Dermis blood vessel endothelial cell (primary cell): Measurements from ENCODE around the gene FAM163A. TPM values are rescaled to one million over a fixed set of nuclear protein-coding genes. Genes with fewer than 3 reads are reported as not detected.
"Not testable (repeated sequence)": the region's sequence is repeated elsewhere in the genome, so short reads cannot be mapped to it uniquely, and the experiment has no call there.

Experiments used
- DNase-seq: peaks from one replicate; pipeline ENCODE4 v3.0.0; 2010
- total RNA-seq: library from RNA; depleted of rRNA; stranded (reverse); fragments of >200 nt; gene quantifications from 2 replicates; pipeline ENCODE4 v1.2.3, GENCODE V29; 2014

Gene FAM163A
- total RNA-seq, 1 donor from 2014 or later = under 0.01 TPM

DNA sequence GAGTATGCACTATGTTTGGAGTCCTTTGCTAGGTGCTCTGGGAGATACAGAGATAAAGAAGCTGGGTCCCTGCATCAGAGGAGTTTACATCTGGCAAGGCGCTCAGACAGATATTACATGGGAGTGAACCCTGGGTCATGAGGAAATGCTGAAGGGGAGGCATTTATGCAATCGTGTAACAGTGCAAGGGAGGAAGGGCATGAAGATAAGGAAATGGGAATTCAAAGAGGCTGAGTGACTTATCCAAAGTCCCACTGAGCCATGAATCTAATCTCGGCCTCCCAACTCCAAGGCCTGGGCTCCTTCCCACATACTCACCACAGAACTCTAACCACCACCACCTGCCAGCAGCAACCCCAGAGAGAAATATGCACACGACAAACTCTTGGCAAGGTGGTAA is 51.6 kb downstream of the FAM163A start:
- no peak for DNase-seq

DNA sequence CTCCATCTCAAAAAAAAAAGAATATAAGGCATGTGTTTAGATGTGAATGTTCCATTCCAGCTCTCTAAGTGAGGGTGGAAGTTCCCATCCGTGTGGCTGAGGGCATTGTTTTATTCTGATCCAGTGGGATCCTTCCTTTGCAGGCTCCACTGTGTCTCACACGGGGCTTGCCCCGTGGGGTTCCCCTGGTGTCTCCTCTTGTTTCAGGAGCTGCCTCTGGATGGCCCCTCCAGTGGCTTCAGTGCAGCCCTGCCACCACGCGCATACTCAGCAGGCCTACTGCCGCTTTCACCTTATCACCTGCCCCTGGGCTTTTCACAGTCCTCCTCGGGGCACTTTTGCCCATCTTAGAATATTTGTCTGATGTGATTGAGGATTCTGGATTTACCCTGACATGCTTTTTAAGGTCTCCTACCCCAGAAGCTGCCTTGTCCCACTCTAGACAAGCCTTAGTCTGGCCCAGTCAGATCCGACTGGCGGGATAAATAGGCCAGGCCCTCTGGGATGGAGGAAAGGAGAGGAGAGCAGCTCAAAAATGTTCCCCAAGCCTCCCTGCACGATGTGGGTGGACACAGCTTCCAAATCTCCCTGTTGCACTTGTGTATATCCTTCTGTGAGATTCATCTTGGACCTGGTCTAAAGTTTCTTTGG is 55.2 kb downstream of the FAM163A start:
- no peak for DNase-seq

DNA sequence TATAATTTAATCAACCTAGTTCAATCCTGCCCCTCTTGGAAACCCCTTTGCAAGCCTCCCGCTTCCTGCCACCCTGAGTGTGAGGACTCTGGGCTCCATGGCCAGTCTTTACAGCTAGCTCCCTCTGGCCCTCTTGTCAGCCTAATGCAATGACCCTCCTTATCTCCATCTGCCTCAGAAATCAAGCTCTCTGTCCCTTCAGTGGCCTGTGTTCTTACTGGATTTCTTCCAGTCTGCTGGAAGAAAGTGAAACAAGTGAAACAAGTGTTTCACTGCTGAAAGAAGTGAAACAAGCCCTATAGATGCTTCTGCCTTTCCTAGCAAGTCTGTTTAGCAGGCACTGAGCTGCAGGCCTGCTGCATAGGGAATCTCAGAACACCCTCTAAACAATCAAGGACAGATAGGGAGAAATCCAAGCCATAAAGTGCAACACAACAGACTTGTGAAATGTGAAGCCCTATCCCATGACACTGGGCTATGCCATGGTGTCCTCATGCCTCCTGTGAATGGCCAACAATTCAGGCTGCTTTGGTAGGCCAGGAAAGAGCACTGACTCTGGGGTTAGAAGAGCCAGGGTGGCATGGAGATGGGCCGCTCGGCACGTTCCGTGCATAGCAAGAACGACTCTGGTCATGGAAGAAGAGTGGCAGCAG is 55.9 kb downstream of the FAM163A start:
- no peak for DNase-seq

DNA sequence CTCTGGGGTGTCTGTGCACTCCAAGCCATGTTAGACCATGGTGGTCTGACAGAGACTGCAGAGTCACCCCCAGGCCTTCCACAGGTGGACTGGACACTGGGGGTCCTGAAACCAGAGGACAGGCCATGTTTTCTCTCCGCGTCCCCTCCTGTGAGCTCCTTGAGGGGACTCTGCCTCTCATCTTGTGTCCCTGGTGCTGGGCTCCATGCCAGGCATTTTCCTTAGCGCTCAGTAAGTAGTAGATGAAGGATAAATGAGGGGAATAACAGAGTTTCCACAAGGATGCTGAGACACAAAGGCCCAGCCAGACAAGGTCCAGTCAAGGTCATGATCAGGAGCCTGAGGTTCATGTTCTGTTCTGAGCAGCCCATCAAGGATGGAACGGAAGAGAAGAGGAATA is 57.4 kb downstream of the FAM163A start:
- no peak for DNase-seq

DNA sequence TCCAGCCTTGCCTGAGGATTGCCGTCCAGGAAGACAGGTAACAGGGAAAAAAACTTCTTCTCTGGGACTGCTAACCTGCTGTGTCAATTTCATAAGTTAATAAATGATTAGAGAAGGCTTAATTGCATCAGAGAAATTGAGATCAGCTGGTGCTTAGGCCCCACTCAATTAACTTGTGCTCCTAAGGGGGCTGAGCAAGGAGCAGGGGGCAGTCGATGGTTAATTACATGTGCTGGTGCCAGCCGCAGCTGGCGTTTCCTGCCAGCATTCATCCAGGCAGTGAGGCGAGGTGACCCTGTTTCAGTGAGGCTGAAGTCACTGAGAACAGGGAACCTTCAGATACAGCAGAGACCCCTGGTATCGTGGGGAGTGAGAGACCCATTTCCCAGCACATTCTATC is 60.0 kb downstream of the FAM163A start:
- no peak for DNase-seq

DNA sequence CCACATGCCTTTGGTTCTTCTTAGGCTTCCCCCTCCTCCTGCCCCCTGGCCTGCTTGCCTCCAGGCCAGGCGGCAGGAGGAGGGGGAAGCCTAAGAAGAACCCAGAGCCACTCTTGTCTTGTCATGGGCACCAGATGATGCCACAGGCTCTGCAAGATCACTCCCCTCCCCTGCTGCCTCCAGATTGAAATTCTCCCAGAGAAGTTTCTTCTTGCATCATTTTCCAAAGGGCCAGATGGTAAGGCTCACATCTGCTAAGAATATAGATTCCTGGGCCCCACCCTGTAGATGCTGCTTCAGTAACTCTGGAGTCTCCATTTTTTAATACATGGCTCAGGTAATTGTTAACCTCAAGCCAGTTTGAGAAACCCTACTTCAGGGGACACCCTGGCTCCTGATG is 60.8 kb downstream of the FAM163A start:
- no peak for DNase-seq

DNA sequence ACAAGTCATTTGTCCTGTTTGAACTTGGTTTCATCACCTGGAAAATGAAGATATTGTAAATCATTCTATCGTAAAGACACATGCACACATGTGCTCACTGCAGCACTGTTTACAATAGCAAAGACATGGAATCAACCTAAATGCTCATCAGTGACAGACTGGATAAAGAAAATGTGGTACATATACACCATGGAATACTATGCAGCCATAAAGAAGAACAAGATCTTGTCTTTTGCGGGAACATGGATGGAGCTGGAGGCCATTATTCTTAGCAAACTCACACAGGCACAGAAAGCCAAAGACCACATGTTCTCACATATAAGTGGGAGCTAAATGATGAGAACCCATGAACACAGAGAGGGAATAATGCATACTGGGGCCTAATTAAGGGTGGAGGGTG is 61.3 kb downstream of the FAM163A start:
- not testable (repeated sequence) for DNase-seq

DNA sequence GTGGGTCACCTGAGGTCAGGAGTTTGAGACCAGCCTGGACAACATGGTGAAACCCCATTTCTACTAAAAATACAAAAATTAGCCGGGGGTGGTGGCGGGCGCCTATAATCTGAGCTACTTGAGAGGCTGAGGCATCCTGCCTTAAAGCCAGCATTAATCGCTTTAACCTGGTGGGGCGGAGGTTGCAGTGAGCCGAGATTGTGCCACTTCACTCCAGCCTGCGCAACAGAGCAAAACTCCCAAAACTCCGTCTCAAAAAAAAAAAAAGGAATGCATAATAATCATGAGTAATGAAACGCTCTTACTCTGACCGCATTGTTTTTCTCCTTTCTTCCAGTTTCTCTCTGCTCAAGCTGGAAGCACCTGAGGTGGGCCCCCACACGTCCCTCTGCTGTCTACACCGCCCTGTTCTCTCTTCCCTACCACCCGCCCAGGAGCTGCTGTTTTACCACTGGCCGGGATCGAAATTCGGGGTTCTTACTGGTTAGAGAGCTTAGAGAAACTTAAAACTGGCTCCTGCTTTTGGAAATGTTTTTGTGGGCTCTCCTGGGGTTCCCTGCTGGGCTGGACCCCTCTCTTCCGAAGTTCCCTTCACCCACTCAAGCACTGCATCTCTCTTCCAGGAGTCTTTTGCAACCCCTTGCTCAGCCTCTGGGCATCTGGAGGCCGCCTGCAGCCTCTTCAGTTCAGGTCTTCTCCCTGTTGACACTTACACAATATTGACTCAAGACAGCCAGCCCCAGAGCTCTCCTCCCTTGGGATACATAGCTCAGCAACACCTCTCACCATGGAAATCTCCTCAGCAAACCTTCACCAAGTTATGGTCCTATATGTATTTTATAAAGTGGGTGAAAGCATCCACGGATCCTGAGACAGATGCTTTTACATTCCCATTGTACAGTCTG is 62.5 kb downstream of the FAM163A start:
- no peak for DNase-seq

DNA sequence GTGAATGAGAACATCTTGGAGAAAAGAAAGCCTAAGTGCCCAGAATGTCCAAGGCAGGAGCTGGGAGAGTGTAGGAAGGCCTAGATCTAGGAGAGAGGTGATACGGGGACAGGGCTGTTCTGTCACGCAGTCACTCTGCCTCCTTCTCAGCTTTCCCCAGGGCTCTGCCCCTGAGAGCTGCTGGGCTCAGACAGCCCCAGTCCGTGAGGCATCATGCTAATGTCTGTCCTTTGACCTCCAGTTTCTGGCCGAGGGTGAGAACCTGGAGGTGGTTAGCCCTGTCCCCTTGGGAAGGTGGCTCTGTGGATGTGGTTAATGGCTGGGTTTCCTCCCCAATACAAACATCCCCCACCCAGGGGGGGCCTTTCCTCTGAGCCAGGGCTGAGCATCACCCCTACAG is 63.2 kb downstream of the FAM163A start:
- DNase-seq = no peak

DNA sequence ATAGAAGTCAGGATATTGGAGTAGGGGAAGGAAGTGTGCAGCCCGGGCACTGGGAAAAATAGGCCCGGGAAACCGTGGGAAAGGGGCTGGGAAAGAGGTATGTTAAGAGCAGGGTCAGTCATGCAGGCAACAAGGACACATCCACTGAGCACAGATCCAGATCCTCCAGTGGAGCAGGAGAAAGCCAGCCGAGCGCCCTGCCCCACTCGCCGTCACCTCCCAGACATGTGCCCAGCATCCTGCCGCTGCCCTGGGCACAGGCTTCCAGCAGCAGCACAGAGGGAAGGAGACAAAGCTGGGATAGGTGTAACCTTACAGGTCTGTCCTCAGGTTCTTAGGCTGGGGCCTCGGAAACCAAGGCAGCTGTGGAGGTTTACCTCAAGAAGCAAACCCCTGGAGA is 64.2 kb downstream of the FAM163A start:
- DNase-seq = peak; percentile 29

DNA sequence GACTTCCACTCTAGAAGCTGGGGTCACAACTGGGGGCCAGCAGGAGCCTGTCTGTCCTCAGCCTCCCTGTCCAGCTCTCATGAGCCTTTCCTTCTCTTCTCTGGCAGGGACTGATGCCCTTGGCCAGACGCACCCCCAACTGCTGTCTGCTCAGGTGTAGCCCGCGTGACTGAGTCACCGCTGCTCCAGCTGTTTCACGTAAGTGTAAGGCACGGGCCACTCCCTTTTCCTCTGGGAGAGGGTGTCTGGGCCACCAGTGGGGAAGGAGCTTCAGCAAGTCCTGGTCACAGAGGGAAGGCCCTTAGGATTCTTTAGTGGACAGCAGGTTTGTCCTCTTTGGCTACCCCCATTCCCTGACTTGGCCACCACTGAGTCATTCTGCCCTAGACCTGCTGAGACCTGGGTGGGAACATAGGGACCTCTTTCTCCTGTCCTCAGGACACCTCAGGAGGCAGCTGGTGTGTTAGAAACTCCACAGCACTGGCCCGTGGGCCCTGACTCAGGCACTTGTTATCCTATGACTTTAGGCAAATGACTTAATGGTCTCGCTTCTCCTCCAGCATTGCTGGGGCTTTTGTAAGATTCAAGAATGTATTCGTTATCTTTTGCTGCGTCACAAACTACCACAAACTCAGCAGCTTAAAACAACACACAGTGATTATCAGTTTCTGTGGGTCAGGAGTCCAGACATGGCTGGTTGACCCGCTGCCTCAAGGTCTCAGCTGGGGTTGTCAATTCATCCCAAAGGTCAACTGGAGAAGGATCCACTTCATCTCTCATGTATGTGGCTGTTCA is 64.8 kb downstream of the FAM163A start:
- DNase-seq = no peak

DNA sequence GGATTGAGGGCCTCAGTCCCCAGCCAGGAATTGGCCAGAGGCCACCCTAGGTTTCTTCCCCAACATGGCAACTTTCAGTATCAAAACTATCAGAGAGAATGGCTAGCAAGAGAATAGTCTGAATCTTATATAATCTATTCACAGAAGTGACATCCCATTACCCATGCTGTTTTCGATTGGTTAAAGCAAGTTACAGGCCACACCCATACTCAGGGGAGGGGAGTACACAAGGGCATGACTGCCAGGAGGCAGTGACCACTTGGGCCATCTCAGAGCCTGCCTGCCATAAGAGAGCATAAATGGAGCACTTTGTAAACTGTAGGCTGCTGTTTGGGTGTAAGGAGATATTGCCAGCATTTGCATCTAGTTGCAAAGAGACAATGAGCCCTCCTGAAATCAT is 65.4 kb downstream of the FAM163A start:
- no peak for DNase-seq

DNA sequence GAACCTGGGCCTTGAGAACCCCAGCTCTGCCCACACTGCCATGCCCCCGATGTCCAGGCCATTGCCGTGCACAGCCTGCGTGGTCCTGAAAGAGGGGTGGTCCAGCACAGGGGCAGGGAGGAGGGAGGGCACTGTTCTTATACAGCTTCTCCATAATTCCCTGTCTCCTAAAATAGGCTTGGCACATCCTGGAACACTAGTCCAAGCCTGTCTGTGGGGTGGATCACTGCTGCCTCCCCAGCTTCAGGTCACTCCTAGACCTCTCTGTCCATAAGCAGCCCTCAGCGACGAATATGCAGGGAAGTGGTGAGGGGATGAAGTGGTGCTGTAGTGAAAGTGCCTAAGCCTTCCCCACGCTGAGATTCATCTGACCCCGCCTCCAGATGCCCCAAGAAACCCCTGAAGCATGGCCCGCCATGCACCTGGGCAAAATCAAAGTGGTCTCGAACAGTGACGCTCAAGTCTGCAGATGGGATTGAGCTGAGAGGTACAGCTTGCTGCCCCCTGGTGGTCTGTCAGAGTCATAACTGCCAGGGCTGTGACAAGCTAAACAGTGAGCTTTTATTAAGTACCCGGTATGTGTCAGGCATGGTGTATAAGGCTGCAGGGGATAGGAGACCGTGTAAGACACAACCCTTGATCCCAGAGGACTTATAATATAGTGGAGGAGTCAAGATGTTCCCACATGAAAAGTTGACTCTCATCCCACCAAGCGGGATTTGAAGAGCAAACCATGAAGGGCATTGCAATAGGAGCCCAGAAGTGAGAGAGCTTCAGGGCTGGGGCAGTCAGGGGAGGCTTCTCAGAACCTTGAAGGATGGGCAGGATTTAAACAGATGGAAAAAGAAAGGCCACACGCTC is 66.6 kb downstream of the FAM163A start:
- DNase-seq = peak; percentile 89

DNA sequence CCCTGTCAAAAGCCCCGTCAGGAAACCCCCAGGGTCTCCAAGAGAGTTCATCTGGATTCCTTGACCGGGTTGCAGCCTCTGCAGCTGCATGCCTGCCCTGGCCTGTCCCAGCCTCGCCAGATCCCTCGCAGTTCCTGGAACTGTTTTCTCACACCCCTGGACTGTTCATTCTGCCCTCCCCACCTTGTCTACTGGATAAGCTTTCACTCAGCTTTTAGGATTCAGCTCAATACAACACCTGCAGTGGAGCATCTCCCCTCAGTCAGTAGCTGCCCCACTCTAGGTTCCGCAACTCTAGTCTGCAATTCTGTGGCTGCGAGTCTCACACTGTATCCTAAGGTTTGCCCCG is 67.2 kb downstream of the FAM163A start:
- no peak for DNase-seq

DNA sequence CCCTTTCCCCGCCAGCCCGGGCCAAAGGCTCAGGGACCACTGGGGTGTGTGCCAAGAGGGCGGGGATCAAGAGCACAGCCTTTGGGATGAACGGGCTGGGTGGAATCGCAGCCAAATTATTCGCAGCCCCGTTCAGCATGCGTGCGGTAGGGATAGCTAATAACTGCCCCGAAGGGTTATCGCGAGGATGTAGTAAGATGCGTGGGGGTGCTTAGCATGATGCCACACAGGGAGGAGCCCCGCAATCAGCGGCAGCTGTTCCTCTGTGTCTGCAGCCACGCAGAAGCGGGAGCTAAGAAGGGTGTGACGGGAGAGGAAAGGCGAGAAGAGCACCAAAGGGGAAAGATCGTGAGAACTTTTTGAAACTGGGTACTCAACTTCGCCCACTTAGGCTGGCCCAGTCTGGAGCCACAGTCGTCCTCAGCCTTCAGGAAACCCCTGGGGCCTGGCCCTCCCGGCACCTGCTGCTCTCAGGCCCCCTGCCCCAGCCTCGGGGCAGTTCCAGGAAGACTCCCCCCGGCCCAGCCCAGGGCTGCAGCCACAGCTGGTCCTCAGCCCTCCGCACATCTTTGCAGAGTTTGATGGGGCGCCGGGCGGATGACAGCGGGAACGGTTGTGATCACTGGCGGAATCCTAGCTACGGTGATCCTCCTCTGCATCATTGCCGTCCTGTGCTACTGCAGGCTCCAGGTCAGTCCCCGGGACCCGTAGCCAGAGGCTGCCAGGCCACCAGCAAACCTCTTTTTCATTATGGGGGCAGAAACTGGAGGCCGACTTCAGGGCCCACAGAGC is 69.6 kb downstream of the FAM163A start:
- DNase-seq = no peak

DNA sequence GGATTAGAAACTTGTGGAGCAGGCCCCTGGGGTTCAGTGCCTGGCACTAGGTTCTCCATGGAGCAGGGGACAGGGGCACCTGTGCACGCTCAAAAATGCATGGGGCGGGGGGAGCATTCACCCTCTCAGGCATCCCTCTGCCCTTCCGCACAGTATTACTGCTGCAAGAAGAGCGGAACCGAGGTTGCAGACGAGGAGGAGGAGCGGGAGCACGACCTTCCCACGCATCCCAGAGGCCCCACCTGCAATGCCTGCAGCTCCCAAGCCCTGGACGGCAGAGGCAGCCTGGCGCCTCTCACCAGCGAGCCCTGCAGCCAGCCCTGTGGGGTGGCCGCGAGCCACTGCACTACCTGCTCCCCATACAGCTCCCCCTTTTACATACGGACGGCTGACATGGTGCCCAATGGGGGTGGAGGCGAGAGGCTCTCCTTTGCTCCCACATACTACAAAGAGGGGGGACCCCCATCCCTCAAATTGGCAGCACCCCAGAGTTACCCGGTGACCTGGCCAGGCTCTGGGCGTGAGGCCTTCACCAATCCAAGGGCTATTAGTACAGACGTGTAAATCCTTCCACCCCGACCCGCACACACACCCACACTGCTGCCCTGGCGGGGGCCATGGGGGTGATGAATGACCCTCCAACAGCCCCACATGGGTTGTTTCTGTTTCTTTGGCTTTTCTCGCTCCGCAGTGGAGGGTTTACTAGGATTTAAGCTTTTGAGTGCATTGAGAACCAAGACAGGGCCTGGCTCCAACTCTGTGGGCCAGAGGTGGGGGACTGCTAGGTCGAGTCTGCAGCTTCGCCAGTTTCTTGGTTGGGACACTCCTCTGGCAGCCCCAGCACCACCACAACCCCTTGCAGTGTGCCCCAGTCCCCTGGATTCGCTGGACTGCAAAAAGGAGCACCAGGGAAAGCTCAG is 70.8 kb downstream of the FAM163A start:
- DNase-seq = no peak

DNA sequence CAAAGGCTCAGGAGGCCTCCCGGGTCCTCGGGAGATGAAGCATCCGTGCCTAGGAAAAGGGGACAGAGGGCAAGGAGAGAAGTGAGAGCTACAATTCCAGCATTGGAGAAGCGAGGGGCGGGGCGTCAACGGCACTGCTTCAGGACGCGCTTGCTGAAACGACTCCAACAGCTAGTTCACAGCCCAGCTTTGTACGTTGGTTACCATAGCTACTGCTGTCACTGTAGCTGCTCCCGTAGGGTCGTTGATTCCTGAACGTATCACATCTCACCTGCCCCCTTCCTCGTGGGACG is 71.4 kb downstream of the FAM163A start:
- DNase-seq = no peak

DNA sequence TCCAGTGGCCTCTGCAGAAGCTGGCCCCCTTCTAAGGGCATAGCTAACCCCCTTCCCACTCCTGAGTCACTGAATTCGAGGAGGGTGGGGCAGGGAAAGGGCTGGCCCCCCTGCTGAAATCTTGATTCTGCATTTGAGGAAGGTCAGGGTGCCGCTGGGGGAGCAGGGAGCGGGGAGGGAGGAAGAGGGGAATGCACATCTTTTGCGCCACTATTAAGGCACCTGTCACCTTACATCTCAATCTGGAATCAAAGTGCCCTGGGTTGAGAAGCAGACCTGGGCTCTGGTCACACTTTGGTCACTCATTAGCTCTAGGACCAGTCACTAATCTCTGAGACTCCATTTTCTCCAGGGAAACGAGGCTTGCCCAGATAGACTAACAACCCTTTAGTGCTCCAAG is 72.5 kb downstream of the FAM163A start:
- no peak for DNase-seq

DNA sequence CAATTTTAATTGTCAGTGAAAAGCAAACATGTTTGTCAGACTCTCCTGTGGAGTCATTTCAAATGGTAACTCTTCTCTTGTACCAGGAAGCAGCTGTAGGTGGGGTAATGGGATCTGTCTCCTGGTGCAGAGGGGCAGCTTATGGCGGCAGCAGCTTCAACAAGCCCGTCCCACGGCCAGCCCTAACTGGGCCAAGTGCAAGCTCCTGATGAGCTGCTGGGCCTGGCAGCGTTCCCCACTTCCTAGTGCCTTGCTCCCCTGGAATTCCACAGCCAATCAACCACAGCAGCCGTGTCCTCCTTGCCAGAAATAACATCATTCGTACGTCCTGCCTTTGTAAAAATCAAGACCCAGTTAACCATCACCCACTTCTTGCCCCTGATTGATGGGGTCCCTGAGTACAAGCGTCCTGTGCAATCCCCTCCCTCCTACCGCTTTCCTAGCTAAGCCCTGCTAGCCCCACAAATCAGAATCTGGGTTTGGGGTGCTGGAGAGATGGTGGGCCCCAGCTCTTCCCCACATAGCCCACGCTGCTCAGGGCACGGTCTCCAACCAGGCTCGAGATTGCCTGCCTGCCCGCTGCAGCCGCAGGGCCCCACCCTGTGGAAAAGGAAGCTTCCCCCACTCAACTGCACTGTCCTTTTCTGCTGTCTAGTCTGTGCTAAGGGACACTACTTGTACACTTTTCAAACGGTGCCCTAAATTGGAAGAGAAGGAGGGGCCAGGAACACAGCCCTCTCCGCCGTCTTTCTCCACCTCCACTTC is 73.3 kb downstream of the FAM163A start:
- peak; percentile 87 for DNase-seq
